ENCODE measurements around the gene CRACDL. TPM values are rescaled to one million over a fixed set of nuclear protein-coding genes. Genes with fewer than 3 reads are reported as not detected.

CRACDL gene
- polyA plus RNA-seq, 1 experiment: not detected

DNA sequence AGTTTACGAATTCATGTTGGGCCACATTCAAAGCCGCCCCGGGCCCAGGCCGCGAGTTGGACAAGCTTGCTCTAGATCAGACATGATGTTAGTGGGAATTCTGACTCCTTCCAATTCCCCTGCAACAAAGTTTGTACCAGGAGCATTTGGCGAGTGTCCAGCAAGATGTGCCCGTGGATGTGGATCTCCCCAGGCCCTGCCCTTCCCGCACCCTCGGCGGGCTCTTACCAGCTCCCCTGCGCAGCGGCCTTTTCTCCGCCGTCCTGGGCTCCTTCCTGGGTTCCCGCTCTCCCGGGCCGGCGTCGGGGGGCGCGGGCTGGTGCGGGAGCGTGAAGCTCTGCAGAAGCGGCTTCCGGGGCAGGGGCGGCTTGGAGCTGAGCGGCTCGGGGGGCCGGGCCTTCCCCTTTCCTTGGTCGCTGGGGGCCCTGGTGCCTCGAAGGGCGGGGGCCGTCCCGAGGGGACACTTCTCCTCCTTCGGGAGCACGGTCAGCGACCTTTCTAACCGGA lies 114.3 kb downstream of the CRACDL start:
- DNase-seq (ENCODE audit: low read depth): no peak
- Histone ChIP-seq H3K27me3 (ENCODE audit: control insufficient read depth, insufficient read depth, low read length) (peaks cover 12% of the 10 kb centered on the region), H3K36me3 (ENCODE audit: control insufficient read depth, insufficient read depth, low read length) (no peaks in the 10 kb centered on the region), H3K4me3 (ENCODE audit: low read depth, low read length) (no peak overlapping the region)
- TF ChIP-seq, protein P1, sequence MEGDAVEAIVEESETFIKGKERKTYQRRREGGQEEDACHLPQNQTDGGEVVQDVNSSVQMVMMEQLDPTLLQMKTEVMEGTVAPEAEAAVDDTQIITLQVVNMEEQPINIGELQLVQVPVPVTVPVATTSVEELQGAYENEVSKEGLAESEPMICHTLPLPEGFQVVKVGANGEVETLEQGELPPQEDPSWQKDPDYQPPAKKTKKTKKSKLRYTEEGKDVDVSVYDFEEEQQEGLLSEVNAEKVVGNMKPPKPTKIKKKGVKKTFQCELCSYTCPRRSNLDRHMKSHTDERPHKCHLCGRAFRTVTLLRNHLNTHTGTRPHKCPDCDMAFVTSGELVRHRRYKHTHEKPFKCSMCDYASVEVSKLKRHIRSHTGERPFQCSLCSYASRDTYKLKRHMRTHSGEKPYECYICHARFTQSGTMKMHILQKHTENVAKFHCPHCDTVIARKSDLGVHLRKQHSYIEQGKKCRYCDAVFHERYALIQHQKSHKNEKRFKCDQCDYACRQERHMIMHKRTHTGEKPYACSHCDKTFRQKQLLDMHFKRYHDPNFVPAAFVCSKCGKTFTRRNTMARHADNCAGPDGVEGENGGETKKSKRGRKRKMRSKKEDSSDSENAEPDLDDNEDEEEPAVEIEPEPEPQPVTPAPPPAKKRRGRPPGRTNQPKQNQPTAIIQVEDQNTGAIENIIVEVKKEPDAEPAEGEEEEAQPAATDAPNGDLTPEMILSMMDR (IDR thresholded peaks at IDR 0.05; ENCODE audit: insufficient read depth, low read depth, low read length): no peak
- ChIA-PET CTCF (interaction anchor here (1.2 kb wide), 1 partner anchor 172 kb away, joined by 3 read pairs; no protein-coding TSS in a partner anchor), POLR2A (no interaction called here)

DNA sequence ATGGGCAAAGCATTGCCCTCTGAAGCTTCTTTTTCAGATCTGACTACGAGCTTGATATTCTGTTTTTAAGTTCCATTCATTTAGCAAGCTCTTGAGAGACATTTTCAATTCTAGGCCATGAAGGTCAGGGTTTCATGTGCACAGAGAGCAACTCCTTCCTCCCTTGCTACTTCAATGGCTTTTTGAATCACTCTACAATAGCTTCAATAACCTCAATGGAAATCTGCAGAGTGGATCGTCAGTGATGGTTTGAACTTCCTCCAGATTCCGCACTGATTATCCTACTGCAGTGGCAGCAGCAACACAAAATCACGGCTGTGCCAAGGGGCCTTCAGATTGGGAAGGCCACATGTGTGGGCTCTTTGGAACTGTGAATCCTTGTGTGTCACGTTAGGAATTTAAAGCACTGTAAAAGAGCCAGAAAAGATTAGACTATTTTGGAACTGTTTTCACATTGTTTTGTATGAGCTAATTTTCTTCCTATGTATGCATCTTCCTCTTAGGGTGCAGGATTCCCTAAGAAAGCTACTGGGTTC lies 116.7 kb downstream of the CRACDL start:
- POLR2A ChIA-PET: no interaction called here
- TF ChIP-seq, protein P1 (IDR thresholded peaks at IDR 0.05; ENCODE audit: insufficient read depth, low read depth, low read length): no peak
- no peaks in the 10 kb centered on the region for H3K36me3 ChIP-seq (ENCODE audit: control insufficient read depth, insufficient read depth, low read length)
- H3K4me3 ChIP-seq (ENCODE audit: low read depth, low read length): no peak overlapping the region
- no peak for DNase-seq (ENCODE audit: low read depth)
- peaks cover 12% of the 10 kb centered on the region for H3K27me3 ChIP-seq (ENCODE audit: control insufficient read depth, insufficient read depth, low read length)
- CTCF ChIA-PET: no interaction called here

DNA sequence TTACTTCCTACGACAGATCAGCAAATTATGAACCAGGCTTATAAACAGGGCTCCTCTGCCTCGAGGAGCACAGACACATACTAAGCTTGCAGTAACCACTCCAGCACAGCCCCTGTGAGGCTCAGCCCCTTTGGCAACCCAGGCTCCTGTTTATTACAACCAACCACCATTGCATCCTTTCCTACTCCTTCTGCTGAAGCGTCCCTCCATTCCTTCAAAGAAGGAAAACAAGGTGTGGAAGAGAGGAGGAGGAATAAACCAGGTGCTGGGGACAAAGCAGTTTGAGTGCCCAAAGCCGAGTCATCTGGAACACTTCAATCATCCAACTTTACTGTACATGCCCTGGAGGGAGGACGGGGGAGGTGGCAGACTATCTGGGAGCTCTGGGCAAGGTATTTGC lies 117.9 kb downstream of the CRACDL start:
- ChIA-PET CTCF (no interaction called here), POLR2A (no interaction called here)
- H3K4me3 ChIP-seq (ENCODE audit: low read depth, low read length): no peak overlapping the region
- H3K36me3 ChIP-seq (ENCODE audit: control insufficient read depth, insufficient read depth, low read length): no peaks in the 10 kb centered on the region
- TF ChIP-seq, protein P1 (IDR thresholded peaks at IDR 0.05; ENCODE audit: insufficient read depth, low read depth, low read length): no peak
- no peak for DNase-seq (ENCODE audit: low read depth)
- peaks cover 5% of the 10 kb centered on the region for H3K27me3 ChIP-seq (ENCODE audit: control insufficient read depth, insufficient read depth, low read length)

- H3K4me3 ChIP-seq (ENCODE audit: low read depth, low read length): no peak overlapping the region
- TF ChIP-seq, protein P1 (IDR thresholded peaks at IDR 0.05; ENCODE audit: insufficient read depth, low read depth, low read length): no peak
- H3K36me3 ChIP-seq (ENCODE audit: control insufficient read depth, insufficient read depth, low read length): no peaks in the 10 kb centered on the region
- DNase-seq (ENCODE audit: low read depth): no peak
- CTCF ChIA-PET: no interaction called here
- POLR2A ChIA-PET: no interaction called here
- H3K27me3 ChIP-seq (ENCODE audit: control insufficient read depth, insufficient read depth, low read length): peaks cover 5% of the 10 kb centered on the region
Measured at GRCh38 chr2:98816281-98816680, 119.7 kb downstream of the CRACDL start.

GRCh38 chr2:98815795-98816194 lies 120.2 kb downstream of the CRACDL start:
- Histone ChIP-seq H3K36me3 (ENCODE audit: control insufficient read depth, insufficient read depth, low read length) (no peaks in the 10 kb centered on the region), H3K27me3 (ENCODE audit: control insufficient read depth, insufficient read depth, low read length) (peaks cover 5% of the 10 kb centered on the region), H3K4me3 (ENCODE audit: low read depth, low read length) (no peak overlapping the region)
- DNase-seq (ENCODE audit: low read depth): no peak
- TF ChIP-seq, protein P1 (IDR thresholded peaks at IDR 0.05; ENCODE audit: insufficient read depth, low read depth, low read length): no peak
- ChIA-PET POLR2A (no interaction called here), CTCF (no interaction called here)

Measured in BJ (cell line).